Breast epithelium (tissue), 3 donors: Measurements from ENCODE around the gene ANKS1A.

Experiments used
- CTCF ChIP-seq, 3 donors: fragments of 450-650 bp; IDR thresholded peaks; one replicate each; pipeline ENCODE4 v1.5.1; 2016 to 2017; ENCODE audit warnings: antibody characterized with exemption in 3 of 3, mild to moderate bottlenecking in 3 of 3, moderate library complexity in 3 of 3
- POLR2A ChIP-seq: fragments of 450-650 bp; IDR thresholded peaks from one replicate; pipeline ENCODE4 v1.6.1; 2016; ENCODE audit warnings: antibody characterized with exemption, mild to moderate bottlenecking, moderate library complexity

- TF ChIP-seq CTCF (IDR thresholded peaks at IDR 0.05) (no peak), POLR2A (no peak)
Measured at GRCh38 chr6:35089935-35090505, 201.0 kb downstream of the ANKS1A start.
